ENCODE data around the gene MPZ. TPM values are rescaled to one million over a fixed set of nuclear protein-coding genes. Genes with fewer than 3 reads are reported as not detected.
A peak's percentile ranks its signal among the peaks of the same experiment; 100 is the strongest.
"Not testable (repeated sequence)": the region's sequence is repeated elsewhere in the genome, so short reads cannot be mapped to it uniquely, and the experiment has no call there.

The MPZ gene
- 1 to 10 TPM; 3.7 to 5.8 TPM for total RNA-seq

DNA sequence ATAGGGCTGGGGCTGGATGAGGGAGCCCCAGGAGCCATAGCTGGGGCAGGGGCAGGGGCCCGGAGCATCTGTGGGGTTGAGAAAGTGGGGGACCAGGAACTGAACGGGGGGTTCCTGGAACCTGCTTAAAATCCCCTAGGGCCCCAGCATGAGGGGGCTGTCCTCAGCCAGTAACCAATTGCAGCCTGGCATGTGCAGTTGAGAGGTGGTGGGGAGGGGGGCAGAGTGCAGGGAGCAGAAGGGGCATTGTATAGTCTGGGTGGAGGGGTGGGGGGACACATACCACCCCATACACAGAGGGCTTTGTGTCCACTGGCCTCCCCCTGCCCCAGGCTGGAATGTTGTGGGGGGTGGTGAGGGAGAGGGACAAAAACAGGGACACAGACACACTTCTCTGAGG, at the start of gene MPZ:
Gene MPZ, minus strand, starts transcription at position 101 of the 400 bp plus-strand sequence. Its CDS starts 63 bp downstream, at position 38.
- H3K36me3 Mint-ChIP-seq, result peaks cover 2% of the 10 kb centered on the region

DNA sequence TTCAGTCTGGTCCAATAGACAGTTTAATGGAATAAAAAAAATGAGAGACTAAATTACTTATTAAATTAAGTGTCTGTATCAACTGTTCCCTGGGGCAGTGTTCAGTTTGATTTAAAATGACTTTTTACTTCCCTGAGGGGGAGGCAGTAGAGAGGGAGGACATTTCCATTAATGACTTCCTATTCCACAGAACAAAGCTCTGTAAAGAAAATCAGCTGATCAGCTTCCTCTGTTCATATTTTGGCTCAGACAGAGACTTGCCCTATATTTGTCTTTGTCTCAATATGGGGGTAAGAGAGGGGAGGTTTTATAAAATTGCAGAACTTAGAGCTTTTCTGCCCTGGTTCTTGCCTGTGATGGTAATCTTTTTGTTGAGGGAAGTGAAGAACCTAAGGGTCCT, 49.5 kb upstream of the MPZ start:
- ChIA-PET CTCF (interaction anchor here (1.1 kb wide), 1 partner anchor 23 kb away, joined by 3 read pairs; no protein-coding TSS in a partner anchor), POLR2A (no interaction called here)
- Mint-ChIP-seq H3K27ac (no peak overlapping the region), H3K4me3 (no peak overlapping the region), H3K27me3 (no peaks in the 10 kb centered on the region), H3K36me3 (peaks cover 29% of the 10 kb centered on the region), H3K4me1 (ENCODE audit: low read depth) (peaks cover 18% of the 10 kb centered on the region), H3K9me3 (no peaks in the 10 kb centered on the region)
- intact Hi-C loops (cut with micrococcal nuclease), result no loop called here
- no peak for DNase-seq

More for the DNA sequence above, at the start of gene MPZ:
- no peak for DNase-seq
- ChIA-PET POLR2A (no interaction called here), CTCF (no interaction called here)
- no peak within 1 kb of the TSS for H3K27ac Mint-ChIP-seq
- H3K27me3 Mint-ChIP-seq, result no peaks in the 10 kb centered on the region
- no peaks in the 10 kb centered on the region for H3K9me3 Mint-ChIP-seq
- intact Hi-C loops (cut with micrococcal nuclease), result loop anchor here (5.0 kb wide), 2 partner anchors 72 to 193 kb away; partner anchors contain the start of genes NIT1 and PFDN2
- H3K4me3 Mint-ChIP-seq, result no peak within 1 kb of the TSS
- H3K4me1 Mint-ChIP-seq (ENCODE audit: low read depth), result peaks cover 26% of the 10 kb centered on the region

DNA sequence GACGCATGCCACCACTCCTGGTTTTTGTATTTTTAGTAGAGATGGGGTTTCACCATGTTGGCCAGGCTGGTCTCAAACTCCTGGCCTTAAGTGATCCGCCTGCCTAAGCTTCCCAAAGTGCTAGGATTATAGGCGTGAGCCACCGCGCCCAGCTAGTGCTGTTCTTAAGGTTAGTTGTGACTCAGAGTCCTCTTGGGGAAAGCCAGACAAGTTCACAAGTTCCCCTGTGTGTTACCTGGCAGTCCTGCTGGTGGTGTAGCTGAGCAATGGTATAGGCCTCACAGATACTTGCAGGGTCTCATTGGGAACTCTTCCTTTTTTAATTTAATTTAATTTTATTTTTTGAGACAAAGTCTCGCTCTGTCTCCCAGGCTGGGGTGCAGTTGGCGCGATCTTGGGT, 47.3 kb upstream of the MPZ start:
- intact Hi-C loops (cut with micrococcal nuclease), result no loop called here
- Mint-ChIP-seq H3K4me1 (ENCODE audit: low read depth) (peaks cover 10% of the 10 kb centered on the region), H3K36me3 (peaks cover 16% of the 10 kb centered on the region), H3K9me3 (no peaks in the 10 kb centered on the region), H3K27ac (no peak overlapping the region), H3K27me3 (no peaks in the 10 kb centered on the region), H3K4me3 (no peak overlapping the region)
- ChIA-PET CTCF (interaction anchor here (1.0 to 1.6 kb wide), 2 partner anchors 11 to 25 kb away, joined by 3 to 7 read pairs; partner anchors contain the start of gene CFAP126), POLR2A (no interaction called here)
- no peak for DNase-seq

DNA sequence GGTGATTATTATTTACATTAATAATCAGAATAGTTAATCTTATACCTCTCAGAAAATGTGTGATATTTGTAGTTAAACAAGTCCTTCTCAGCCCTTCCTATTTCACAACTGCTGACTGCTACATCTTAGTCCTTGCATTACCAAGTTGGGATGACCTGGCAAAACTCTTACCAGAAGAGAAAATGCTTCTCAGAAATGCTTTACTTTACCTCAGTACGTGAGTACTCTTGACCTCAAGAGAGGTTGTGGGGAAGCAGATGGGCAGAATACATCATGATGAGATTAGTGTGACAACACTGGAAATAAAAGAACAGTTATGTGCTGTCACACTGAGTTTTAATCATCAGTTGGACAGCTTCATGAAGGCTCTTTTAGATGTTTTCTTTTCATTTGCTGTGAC, 41.7 kb upstream of the MPZ start:
- no peaks in the 10 kb centered on the region for H3K27me3 Mint-ChIP-seq
- peaks cover 10% of the 10 kb centered on the region for H3K36me3 Mint-ChIP-seq
- intact Hi-C loops (cut with micrococcal nuclease), result no loop called here
- peak overlapping the region; percentile 25 for H3K27ac Mint-ChIP-seq
- H3K4me3 Mint-ChIP-seq, result no peak overlapping the region
- CTCF ChIA-PET, result interaction anchor here (0.6 to 3.2 kb wide), 3 partner anchors 30 to 399 kb away, joined by 3 to 14 read pairs (median 4); no protein-coding TSS in a partner anchor
- DNase-seq, result no peak
- POLR2A ChIA-PET, result no interaction called here
- no peaks in the 10 kb centered on the region for H3K9me3 Mint-ChIP-seq
- H3K4me1 Mint-ChIP-seq (ENCODE audit: low read depth), result no peaks in the 10 kb centered on the region

DNA sequence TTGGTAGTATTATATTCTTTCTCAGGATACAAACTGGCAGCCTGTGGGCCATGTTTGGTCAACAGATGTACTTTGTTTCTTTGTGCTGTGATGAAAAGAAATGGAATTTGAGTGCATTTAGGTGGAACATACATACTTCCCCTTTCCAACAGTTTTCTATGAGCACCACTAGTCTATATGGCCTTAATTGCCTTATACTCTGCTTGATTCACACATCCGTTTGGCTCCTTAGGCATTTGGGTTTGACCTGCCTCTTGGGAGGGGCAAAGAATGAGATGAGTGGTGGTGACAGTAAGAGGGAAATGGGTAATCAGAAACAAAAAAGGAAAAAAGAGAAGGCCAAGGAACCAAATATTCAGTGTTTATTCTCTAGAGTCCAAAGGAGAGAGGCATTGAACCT, 40.9 kb upstream of the MPZ start:
- H3K27me3 Mint-ChIP-seq, result no peaks in the 10 kb centered on the region
- H3K9me3 Mint-ChIP-seq, result no peaks in the 10 kb centered on the region
- intact Hi-C loops (cut with micrococcal nuclease), result no loop called here
- CTCF ChIA-PET, result no interaction called here
- H3K36me3 Mint-ChIP-seq, result peaks cover 8% of the 10 kb centered on the region
- DNase-seq, result no peak
- H3K4me1 Mint-ChIP-seq (ENCODE audit: low read depth), result no peaks in the 10 kb centered on the region
- H3K4me3 Mint-ChIP-seq, result no peak overlapping the region
- peak overlapping the region; percentile 14 for H3K27ac Mint-ChIP-seq
- POLR2A ChIA-PET, result no interaction called here

DNA sequence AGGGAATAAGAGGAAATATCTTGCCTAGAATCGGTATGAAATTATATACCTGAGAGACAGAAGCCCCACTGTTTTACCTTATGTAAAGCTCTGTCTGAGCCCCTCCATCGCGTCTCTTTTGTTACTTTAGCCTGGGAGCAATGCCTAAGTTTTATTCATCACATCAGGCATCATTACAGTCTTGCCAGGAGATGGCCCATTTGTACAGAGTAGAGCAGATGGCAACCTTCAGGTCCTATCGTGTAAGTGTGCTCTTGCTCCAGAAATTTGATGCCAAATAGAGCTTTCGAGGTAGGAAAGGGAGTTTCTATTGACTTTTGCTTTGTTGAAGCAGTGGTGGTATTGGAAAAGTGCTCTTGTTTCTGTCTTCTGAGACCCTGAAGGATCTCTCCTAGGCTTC, 33.1 kb upstream of the MPZ start:
- ChIA-PET CTCF (interaction anchor here (0.6 to 0.7 kb wide), 2 partner anchors 39 to 51 kb away, joined by 3 read pairs; no protein-coding TSS in a partner anchor), POLR2A (no interaction called here)
- Mint-ChIP-seq H3K9me3 (no peaks in the 10 kb centered on the region), H3K4me3 (no peak overlapping the region), H3K36me3 (peaks cover 31% of the 10 kb centered on the region), H3K27ac (no peak overlapping the region), H3K27me3 (no peaks in the 10 kb centered on the region), H3K4me1 (ENCODE audit: low read depth) (no peaks in the 10 kb centered on the region)
- no peak for DNase-seq
- intact Hi-C loops (cut with micrococcal nuclease), result no loop called here

DNA sequence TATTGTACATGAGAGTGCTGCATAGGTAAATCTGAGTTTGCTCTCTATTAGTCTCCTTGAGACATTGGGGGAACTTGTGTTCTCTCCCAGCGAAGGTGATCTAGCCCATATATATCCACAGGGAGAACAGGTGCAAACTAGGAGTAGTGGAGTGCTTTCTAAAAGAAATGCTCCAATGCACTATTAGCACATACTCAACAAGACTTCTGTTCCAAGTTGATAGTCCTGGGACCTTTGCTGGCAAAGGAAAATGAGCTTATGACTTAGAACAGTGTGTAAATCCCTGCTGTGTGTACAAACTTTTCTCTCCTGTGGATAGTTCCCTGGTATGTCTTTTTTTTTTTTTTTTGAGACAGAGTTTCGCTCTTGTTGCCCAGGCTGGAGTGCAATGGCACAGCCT, 32.4 kb upstream of the MPZ start:
- no peaks in the 10 kb centered on the region for H3K27me3 Mint-ChIP-seq
- intact Hi-C loops (cut with micrococcal nuclease), result no loop called here
- peaks cover 31% of the 10 kb centered on the region for H3K36me3 Mint-ChIP-seq
- ChIA-PET CTCF (interaction anchor here (0.6 to 0.7 kb wide), 2 partner anchors 40 to 51 kb away, joined by 3 read pairs; no protein-coding TSS in a partner anchor), POLR2A (no interaction called here)
- H3K4me3 Mint-ChIP-seq, result no peak overlapping the region
- no peak overlapping the region for H3K27ac Mint-ChIP-seq
- no peaks in the 10 kb centered on the region for H3K4me1 Mint-ChIP-seq (ENCODE audit: low read depth)
- no peaks in the 10 kb centered on the region for H3K9me3 Mint-ChIP-seq
- no peak for DNase-seq

DNA sequence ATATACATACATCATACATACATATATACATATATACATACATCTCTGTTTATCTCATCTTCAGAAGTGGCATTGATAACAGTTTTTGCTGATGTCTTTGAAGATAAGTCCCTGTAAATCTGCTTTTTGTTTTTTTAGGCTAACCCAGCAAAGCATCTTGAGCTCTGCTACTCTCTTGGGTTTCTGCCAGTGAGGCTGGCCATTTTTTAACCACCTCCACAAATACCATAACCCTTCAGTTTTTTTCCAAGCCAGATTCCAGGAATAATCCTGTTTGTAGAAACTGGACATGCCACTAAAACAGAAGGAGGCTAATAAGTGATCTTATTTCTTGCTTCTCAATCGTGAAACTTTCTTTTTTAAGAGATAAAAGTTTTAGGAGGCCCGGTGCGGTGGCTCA, 26.0 kb upstream of the MPZ start:
- H3K27ac Mint-ChIP-seq, result no peak overlapping the region

DNA sequence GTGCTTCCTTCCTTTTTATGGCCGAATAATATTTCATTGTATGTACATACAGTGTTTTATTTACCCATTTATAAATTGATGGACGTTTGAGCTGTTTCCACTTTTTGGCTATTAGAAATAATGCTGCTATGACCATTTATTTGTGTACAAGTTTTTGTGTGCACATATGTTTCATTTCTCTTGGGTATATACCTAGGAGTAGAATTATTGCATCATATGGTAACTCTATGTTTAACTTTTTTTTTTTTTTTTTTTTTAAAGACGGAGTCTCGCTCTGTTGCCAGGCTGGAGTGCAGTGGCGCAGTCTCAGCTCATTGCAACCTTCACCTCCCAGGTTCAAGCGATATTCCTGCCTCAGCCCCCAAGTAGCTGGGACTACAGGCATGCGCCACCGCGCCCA, 23.4 kb upstream of the MPZ start:
- intact Hi-C loops (cut with micrococcal nuclease), result no loop called here
- POLR2A ChIA-PET, result no interaction called here
- Mint-ChIP-seq H3K27ac (no peak overlapping the region), H3K36me3 (peaks cover 40% of the 10 kb centered on the region), H3K9me3 (no peaks in the 10 kb centered on the region), H3K4me3 (no peak overlapping the region), H3K27me3 (no peaks in the 10 kb centered on the region), H3K4me1 (ENCODE audit: low read depth) (no peaks in the 10 kb centered on the region)
- DNase-seq, result no peak
- CTCF ChIA-PET, result interaction anchor here (1.2 kb wide), 1 partner anchor 123 kb away, joined by 3 read pairs; no protein-coding TSS in a partner anchor

More for the DNA sequence above, 26.0 kb upstream of the MPZ start:
- ChIA-PET CTCF (no interaction called here), POLR2A (no interaction called here)
- no peaks in the 10 kb centered on the region for H3K9me3 Mint-ChIP-seq
- intact Hi-C loops (cut with micrococcal nuclease), result no loop called here
- H3K4me1 Mint-ChIP-seq (ENCODE audit: low read depth), result no peaks in the 10 kb centered on the region
- no peaks in the 10 kb centered on the region for H3K27me3 Mint-ChIP-seq
- H3K36me3 Mint-ChIP-seq, result peaks cover 34% of the 10 kb centered on the region
- H3K4me3 Mint-ChIP-seq, result no peak overlapping the region
- DNase-seq, result no peak

DNA sequence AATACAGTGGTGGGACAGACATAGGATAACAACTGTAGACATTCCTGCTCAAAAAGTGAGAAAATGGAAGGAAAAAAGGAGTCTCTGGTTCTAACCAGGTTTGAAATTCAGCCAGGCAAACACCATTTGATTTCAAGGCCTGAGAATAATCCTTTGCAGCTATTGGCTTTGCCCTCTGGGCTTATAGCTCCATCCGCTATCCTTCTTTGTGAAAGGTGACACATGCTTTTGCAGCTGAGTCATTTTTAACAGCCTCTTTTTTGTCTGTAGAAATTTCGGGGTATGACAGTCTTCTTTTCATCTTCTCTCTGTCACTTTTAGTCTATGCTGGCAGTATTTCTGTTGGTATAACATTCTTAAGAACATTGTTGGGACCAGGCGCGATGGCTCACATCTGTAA, 20.6 kb upstream of the MPZ start:
- CTCF ChIA-PET, result no interaction called here
- intact Hi-C loops (cut with micrococcal nuclease), result no loop called here
- Mint-ChIP-seq H3K27me3 (no peaks in the 10 kb centered on the region), H3K36me3 (peaks cover 35% of the 10 kb centered on the region), H3K9me3 (no peaks in the 10 kb centered on the region), H3K4me1 (ENCODE audit: low read depth) (no peaks in the 10 kb centered on the region), H3K27ac (no peak overlapping the region), H3K4me3 (no peak overlapping the region)
- no peak for DNase-seq
- POLR2A ChIA-PET, result no interaction called here

DNA sequence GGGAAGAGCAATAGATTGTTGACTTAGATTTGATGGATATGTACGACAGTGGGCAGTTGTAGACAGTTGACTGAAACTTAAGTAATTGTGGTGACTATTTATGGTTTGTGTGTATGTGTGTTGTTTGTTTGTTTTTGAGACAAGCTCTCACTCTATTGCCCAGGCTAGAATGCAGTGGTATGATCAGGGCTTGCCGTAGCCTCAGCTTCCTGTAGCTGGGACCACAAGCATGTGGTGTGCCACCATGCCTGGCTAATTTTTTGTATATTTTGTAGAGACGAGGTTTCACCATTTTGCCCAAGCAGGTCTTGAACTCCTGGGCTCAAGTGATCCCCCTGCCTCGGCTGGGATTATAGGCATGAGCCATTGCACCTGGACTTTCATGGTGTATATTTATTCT, 14.3 kb upstream of the MPZ start:
- no peak for DNase-seq
- Mint-ChIP-seq H3K9me3 (no peaks in the 10 kb centered on the region), H3K27me3 (no peaks in the 10 kb centered on the region), H3K27ac (no peak overlapping the region), H3K4me3 (no peak overlapping the region), H3K4me1 (ENCODE audit: low read depth) (peaks cover 5% of the 10 kb centered on the region), H3K36me3 (peaks cover 14% of the 10 kb centered on the region)
- intact Hi-C loops (cut with micrococcal nuclease), result no loop called here
- ChIA-PET CTCF (interaction anchor here (1.4 kb wide), 1 partner anchor 58 kb away, joined by 5 read pairs; no protein-coding TSS in a partner anchor), POLR2A (no interaction called here)

DNA sequence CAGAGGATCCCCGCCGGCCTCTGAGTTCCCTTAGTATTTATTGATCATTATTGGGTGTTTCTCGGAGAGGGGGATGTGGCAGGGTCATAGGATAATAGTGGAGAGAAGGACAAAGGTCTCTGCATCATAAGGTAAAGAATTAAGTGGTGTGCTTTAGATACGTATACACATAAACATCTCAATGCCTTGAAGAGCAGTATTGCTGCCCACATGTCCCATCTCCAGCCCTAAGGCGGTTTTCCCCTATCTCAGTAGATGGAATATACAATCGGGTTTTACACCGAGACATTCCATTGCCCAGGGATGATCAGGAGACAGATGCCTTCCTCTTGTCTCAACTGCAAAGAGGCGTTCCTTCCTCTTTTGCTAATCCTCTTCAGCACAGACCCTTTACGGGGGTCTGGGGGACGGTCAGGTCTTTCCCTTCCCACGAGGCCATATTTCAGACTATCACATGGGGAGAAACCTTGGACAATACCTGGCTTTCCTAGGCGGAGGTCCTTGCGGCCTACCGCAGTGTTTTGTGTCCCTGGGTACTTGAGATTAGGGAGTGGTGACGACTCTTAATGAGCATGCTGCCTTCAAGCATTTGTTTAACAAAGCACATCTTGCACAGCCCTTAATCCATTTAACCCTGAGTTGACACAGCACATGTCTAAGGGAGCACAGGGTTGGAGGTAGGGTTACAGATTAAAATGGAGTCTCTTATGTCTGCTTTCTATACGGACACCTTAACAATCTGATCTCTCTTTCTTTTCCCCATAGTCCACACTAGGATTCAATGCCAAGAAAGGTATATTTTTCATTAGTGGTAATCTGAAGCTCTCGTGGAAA, 6.3 kb upstream of the MPZ start:
- POLR2A ChIA-PET, H3K27ac Mint-ChIP-seq: not testable (repeated sequence)

More for the DNA sequence above, 6.3 kb upstream of the MPZ start:
- H3K27me3 Mint-ChIP-seq, DNase-seq, H3K9me3 Mint-ChIP-seq, H3K36me3 Mint-ChIP-seq, CTCF ChIA-PET: not testable (repeated sequence)
- intact Hi-C loops (cut with micrococcal nuclease), result loop anchor here (2.0 kb wide), 1 partner anchor 113 kb away; the partner anchor contains the start of gene NDUFS2
- peak overlapping the region; percentile 96 for H3K4me3 Mint-ChIP-seq
- H3K4me1 Mint-ChIP-seq (ENCODE audit: low read depth), result peaks cover 20% of the 10 kb centered on the region

All from activated CD4-positive, alpha-beta memory T cell treated with anti-CD3 and anti-CD28 coated beads for 36 hours (primary cell).